Trophoblast cell (in vitro differentiated cells and primary cell): ENCODE data around the gene MT1A.

Source experiments
- DNase-seq, 2 donors: peaks; one replicate each; pipeline ENCODE4 v3.0.0-alpha.2; 2016
- H2AFZ ChIP-seq: 2 replicates; pipeline ENCODE4 v1.6.1; 2013; ENCODE audit warnings: low read length, moderate library complexity, mild to moderate bottlenecking; ENCODE audit not compliant: insufficient read depth, poor library complexity
- H2AK5ac ChIP-seq: 2 replicates; pipeline ENCODE4 v1.6.1; 2013; ENCODE audit warnings: mild to moderate bottlenecking, low read length
- H2BK120ac ChIP-seq: 2 replicates; pipeline ENCODE4 v1.6.1; 2013; ENCODE audit warnings: low read length, mild to moderate bottlenecking, moderate library complexity; ENCODE audit not compliant: insufficient read depth, poor library complexity
- H2BK12ac ChIP-seq: 2 replicates; pipeline ENCODE4 v1.6.1; 2013; ENCODE audit warnings: mild to moderate bottlenecking, low read length, moderate library complexity
- H2BK5ac ChIP-seq: 2 replicates; pipeline ENCODE4 v1.6.1; 2013; ENCODE audit warnings: low read length, low read depth, moderate library complexity, mild to moderate bottlenecking; ENCODE audit not compliant: poor library complexity
- H3K14ac ChIP-seq: 2 replicates; pipeline ENCODE4 v1.6.1; 2013; ENCODE audit warnings: mild to moderate bottlenecking, low read length
- H3K18ac ChIP-seq: 2 replicates; pipeline ENCODE4 v1.6.1; 2013; ENCODE audit warnings: mild to moderate bottlenecking, low read length
- H3K23ac ChIP-seq: 2 replicates; pipeline ENCODE4 v1.6.1; 2013; ENCODE audit warnings: low read length
- H3K27ac ChIP-seq: 2 replicates; pipeline ENCODE4 v1.5.1; 2013; ENCODE audit warnings: low read depth, mild to moderate bottlenecking, inconsistent platforms, low read length, moderate library complexity
- H3K27me3 ChIP-seq: 2 replicates; pipeline ENCODE4 v1.6.1; 2013; ENCODE audit warnings: inconsistent platforms, mild to moderate bottlenecking, low read length, moderate library complexity; ENCODE audit not compliant: insufficient read depth
- H3K36me3 ChIP-seq, 2 experiments: 1 replicate in 1 of 2; 2 replicates in 1 of 2; pipeline ENCODE4 v1.6.1; 2013; ENCODE audit warnings: low read length in 2 of 2, mild to moderate bottlenecking in 2 of 2, moderate library complexity in 1 of 2; ENCODE audit not compliant: insufficient read depth in 2 of 2, control insufficient read depth in 1 of 2
- H3K4ac ChIP-seq: 2 replicates; pipeline ENCODE4 v1.6.1; 2013; ENCODE audit warnings: low read depth, mild to moderate bottlenecking, low read length, moderate library complexity
- H3K4me1 ChIP-seq, 2 experiments: 1 replicate in 1 of 2; 2 replicates in 1 of 2; pipeline ENCODE4 v1.6.1; 2013; ENCODE audit warnings: low read length in 2 of 2, mild to moderate bottlenecking in 2 of 2, moderate library complexity in 1 of 2; ENCODE audit not compliant: insufficient read depth in 2 of 2, control insufficient read depth in 1 of 2
- H3K4me2 ChIP-seq: 2 replicates; pipeline ENCODE4 v1.6.1; 2013; ENCODE audit warnings: inconsistent platforms, mild to moderate bottlenecking, low read length, moderate library complexity
- H3K4me3 ChIP-seq: 2 replicates; pipeline ENCODE4 v1.5.1; 2013; ENCODE audit warnings: mild to moderate bottlenecking, low read depth, low read length, inconsistent platforms
- H3K79me1 ChIP-seq: one replicate; pipeline ENCODE4 v1.6.1; 2013; ENCODE audit warnings: low read length
- H3K79me2 ChIP-seq: 2 replicates; pipeline ENCODE4 v1.6.1; 2013; ENCODE audit warnings: low read length, mild to moderate bottlenecking; ENCODE audit not compliant: control insufficient read depth, insufficient read depth, poor library complexity
- H3K9ac ChIP-seq: 2 replicates; pipeline ENCODE4 v1.6.1; 2013; ENCODE audit warnings: mild to moderate bottlenecking, low read length
- H3K9me3 ChIP-seq: 2 replicates; pipeline ENCODE4 v1.6.1; 2013; ENCODE audit warnings: low read depth, mild to moderate bottlenecking, control low read depth, inconsistent platforms, low read length; ENCODE audit not compliant: insufficient read depth
- H4K12ac ChIP-seq: 2 replicates; pipeline ENCODE4 v1.6.1; 2013; ENCODE audit warnings: low read depth, mild to moderate bottlenecking, low read length, moderate library complexity
- H4K8ac ChIP-seq: 2 replicates; pipeline ENCODE4 v1.6.1; 2013; ENCODE audit warnings: low read depth, mild to moderate bottlenecking, low read length, moderate library complexity
- H4K91ac ChIP-seq: one replicate; pipeline ENCODE4 v1.6.1; 2013; ENCODE audit warnings: low read depth, mild to moderate bottlenecking, low read length, moderate library complexity
- WGBS: extraction: QIAGEN DNeasy Blood & Tissue Kit; methylation state at CpG from one replicate; pipeline ENCODE4 v1.1.7; 2013; ENCODE audit warnings: missing lambda C conversion rate; ENCODE audit not compliant: insufficient read length, insufficient coverage; ENCODE audit errors: extremely low coverage; 5-methylcytosine and 5-hydroxymethylcytosine counted together

Gene MT1A

DNA sequence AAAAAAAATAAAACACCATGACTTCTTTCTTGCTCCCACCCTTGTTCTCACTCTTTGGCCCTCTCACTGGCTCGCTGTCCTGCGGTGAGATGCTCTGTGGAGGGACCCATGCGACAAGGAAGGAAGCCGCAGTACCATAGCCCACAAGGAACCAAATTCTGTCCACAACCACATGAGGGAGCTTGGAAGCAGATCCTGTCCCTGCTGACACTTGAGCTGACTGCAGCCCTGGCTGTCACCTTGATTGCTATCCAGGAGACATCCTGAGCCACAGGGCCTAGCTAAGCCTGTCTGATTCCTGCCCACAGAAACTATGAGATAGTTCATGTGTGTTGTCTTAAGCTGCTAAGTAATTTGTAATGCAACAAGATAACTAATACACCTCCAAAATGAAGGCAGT lies 34.9 kb upstream of the MT1A start:
- Histone ChIP-seq H2BK5ac (no peak overlapping the region), H3K36me3 (no peaks in the 10 kb centered on the region), H3K79me1 (peaks cover 11% of the 10 kb centered on the region), H3K4me3 (no peak overlapping the region), H3K4ac (no peak overlapping the region), H4K91ac (no peak overlapping the region), H4K12ac (no peak overlapping the region), H2AK5ac (no peak overlapping the region), H3K4me2 (no peak overlapping the region), H3K27me3 (no peaks in the 10 kb centered on the region), H2BK12ac (no peak overlapping the region), H3K23ac (no peak overlapping the region), H4K8ac (no peak overlapping the region), H2AFZ (no peak overlapping the region), H3K79me2 (no peaks in the 10 kb centered on the region), H3K27ac (no peak overlapping the region), H3K4me1 (peaks cover 16 to 18% of the 10 kb centered on the region in 2 experiments), H3K14ac (no peak overlapping the region), H3K9me3 (no peaks in the 10 kb centered on the region), H3K9ac (no peak overlapping the region), H2BK120ac (no peak overlapping the region), H3K18ac (no peak overlapping the region)
- peak; percentile 46 to 64 for DNase-seq
- WGBS: no CpG with 5 or more reads among the region's 4 CpGs

DNA sequence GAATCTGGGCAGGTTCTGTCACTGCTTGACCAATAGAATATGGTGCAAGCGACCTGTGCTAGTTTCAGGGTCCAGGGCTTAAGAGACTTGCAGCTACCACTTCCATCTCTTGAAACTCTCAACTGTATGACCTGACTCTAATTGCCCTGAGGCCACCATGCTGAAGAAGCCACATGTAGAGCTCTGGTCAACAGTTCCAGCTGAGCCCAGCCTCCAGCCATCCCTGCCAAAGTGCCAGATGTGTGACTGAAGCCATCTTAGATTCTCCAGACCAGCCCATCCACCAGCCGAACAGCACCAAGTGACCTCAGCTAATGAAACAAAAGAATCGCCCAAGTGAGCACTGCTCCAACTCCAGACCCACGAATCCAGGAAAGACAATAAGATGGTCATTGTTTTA lies 33.5 kb upstream of the MT1A start:
- no peak overlapping the region for H3K4ac ChIP-seq
- H3K14ac ChIP-seq: no peak overlapping the region
- peaks cover 22 to 27% of the 10 kb centered on the region in 2 experiments for H3K4me1 ChIP-seq
- no peak overlapping the region for H3K18ac ChIP-seq
- no peak overlapping the region for H2BK12ac ChIP-seq
- no peak overlapping the region for H2BK5ac ChIP-seq
- H2BK120ac ChIP-seq: no peak overlapping the region
- H3K27ac ChIP-seq: no peak overlapping the region
- no peaks in the 10 kb centered on the region for H3K27me3 ChIP-seq
- WGBS: no CpG with 5 or more reads among the region's 4 CpGs
- peaks cover 11% of the 10 kb centered on the region for H3K79me1 ChIP-seq
- H3K79me2 ChIP-seq: no peaks in the 10 kb centered on the region
- no peak overlapping the region for H4K8ac ChIP-seq
- DNase-seq: no peak
- no peak overlapping the region for H3K23ac ChIP-seq
- H2AK5ac ChIP-seq: no peak overlapping the region
- H2AFZ ChIP-seq: no peak overlapping the region
- H3K9me3 ChIP-seq: no peaks in the 10 kb centered on the region
- H3K4me2 ChIP-seq: no peak overlapping the region
- no peaks in the 10 kb centered on the region for H3K36me3 ChIP-seq
- H3K4me3 ChIP-seq: no peak overlapping the region
- no peak overlapping the region for H4K91ac ChIP-seq
- H4K12ac ChIP-seq: no peak overlapping the region
- no peak overlapping the region for H3K9ac ChIP-seq

DNA sequence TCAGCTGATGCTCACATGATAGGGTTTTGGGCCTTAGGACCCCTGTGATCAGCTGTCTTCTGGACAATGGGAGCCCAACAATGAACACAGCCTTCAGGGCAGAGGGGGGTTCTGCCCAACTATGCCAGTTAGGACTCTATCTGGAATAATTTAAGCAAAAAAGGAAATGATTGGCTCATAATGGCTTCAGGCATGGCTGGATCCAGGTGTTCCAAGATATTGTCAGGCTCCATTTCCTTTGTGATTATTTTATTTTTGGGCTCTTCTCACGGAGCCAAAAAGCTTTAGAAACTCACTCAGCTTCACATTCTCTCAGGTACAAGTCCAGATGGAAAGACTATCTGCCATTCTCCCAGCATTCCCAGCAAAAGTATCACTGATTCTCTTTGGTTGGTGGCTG lies 33.0 kb upstream of the MT1A start:
- Histone ChIP-seq H4K12ac (no peak overlapping the region), H4K8ac (no peak overlapping the region), H3K4me3 (no peak overlapping the region), H3K27me3 (no peaks in the 10 kb centered on the region), H3K4ac (no peak overlapping the region), H3K14ac (no peak overlapping the region), H3K4me2 (no peak overlapping the region), H3K4me1 (peaks cover 27 to 31% of the 10 kb centered on the region in 2 experiments), H3K9me3 (no peaks in the 10 kb centered on the region), H3K36me3 (no peaks in the 10 kb centered on the region), H3K18ac (no peak overlapping the region), H2AFZ (no peak overlapping the region), H3K79me1 (peaks cover 11% of the 10 kb centered on the region), H4K91ac (no peak overlapping the region), H3K27ac (no peak overlapping the region), H3K79me2 (no peaks in the 10 kb centered on the region), H2BK12ac (no peak overlapping the region), H2BK120ac (no peak overlapping the region), H2BK5ac (no peak overlapping the region), H3K9ac (no peak overlapping the region), H3K23ac (no peak overlapping the region), H2AK5ac (no peak overlapping the region)
- WGBS: no CpG with 5 or more reads among the region's 1 CpG
- DNase-seq: no peak

DNA sequence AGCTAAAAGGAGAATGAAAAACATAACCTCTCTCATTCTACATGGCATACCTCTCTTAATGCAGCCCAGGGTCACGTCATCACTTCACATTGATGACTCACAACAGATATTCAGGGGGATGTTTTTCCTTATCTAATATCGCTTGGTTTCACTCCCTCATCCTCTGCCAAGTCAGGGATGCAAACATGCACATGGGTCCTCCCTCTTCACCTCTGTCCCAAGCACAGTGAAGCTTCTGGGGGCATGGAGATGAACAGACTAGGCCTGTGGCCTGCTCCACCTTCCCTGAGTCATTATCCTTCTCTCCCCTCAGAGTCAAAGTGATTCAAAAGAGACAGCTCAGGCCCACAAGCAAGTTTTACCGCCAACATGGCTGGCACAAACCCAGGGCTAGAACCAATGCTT lies 32.4 kb upstream of the MT1A start:
- H3K9me3 ChIP-seq: no peaks in the 10 kb centered on the region
- H3K79me1 ChIP-seq: peaks cover 11% of the 10 kb centered on the region
- no CpG with 5 or more reads among the region's 3 CpGs for WGBS
- no peak for DNase-seq
- no peak overlapping the region for H2BK5ac ChIP-seq
- no peak overlapping the region for H3K27ac ChIP-seq
- no peak overlapping the region for H4K8ac ChIP-seq
- H4K12ac ChIP-seq: no peak overlapping the region
- H3K4me1 ChIP-seq: peaks cover 27 to 31% of the 10 kb centered on the region in 2 experiments
- H3K4me3 ChIP-seq: no peak overlapping the region
- no peak overlapping the region for H3K9ac ChIP-seq
- H2BK12ac ChIP-seq: no peak overlapping the region
- no peak overlapping the region for H3K14ac ChIP-seq
- no peak overlapping the region for H3K18ac ChIP-seq
- no peak overlapping the region for H2AFZ ChIP-seq
- H3K4ac ChIP-seq: no peak overlapping the region
- H4K91ac ChIP-seq: no peak overlapping the region
- no peak overlapping the region for H2BK120ac ChIP-seq
- H2AK5ac ChIP-seq: no peak overlapping the region
- H3K36me3 ChIP-seq: no peaks in the 10 kb centered on the region
- no peaks in the 10 kb centered on the region for H3K27me3 ChIP-seq
- no peak overlapping the region for H3K23ac ChIP-seq
- no peak overlapping the region for H3K4me2 ChIP-seq
- H3K79me2 ChIP-seq: no peaks in the 10 kb centered on the region
